ENCODE data around the gene MRPS12. TPM values are rescaled to one million over a fixed set of nuclear protein-coding genes. Genes with fewer than 3 reads are reported as not detected.
A peak's percentile ranks its signal among the peaks of the same experiment; 100 is the strongest.
"Not testable (repeated sequence)": the region's sequence is repeated elsewhere in the genome, so short reads cannot be mapped to it uniquely, and the experiment has no call there.

MRPS12 gene
- total RNA-seq = 10 to 100 TPM; 15.5 to 24.1 (median 19.7) TPM
- 10 to 100 TPM in 1 of 2 donors, 1 to 10 TPM in 1; 5.5 to 24.0 TPM for polyA plus RNA-seq
- long read RNA-seq, donor 1, transcript MRPS12-201 (3 exons, 1,207 nt) = major isoform, 9 of 14 reads
- long read RNA-seq, donor 1, partial matches to known transcripts = 0 of 14 reads
- long read RNA-seq, donor 1, other reads (novel, unspliced or antisense) = 1 of 14 reads
- long read RNA-seq, donor 2, transcript MRPS12-201 (3 exons, 1,207 nt) = major isoform, 7 of 12 reads
- long read RNA-seq, donor 2, partial matches to known transcripts = 0 of 12 reads
- long read RNA-seq, donor 2, other reads (novel, unspliced or antisense) = 0 of 12 reads
- long read RNA-seq, donor 3, transcript MRPS12-202 (3 exons, 929 nt) = minor isoform, 6 of 21 reads
- long read RNA-seq, donor 3, transcript MRPS12-201 (3 exons, 1,207 nt) = major isoform, 13 of 21 reads
- long read RNA-seq, donor 3, partial matches to known transcripts = 0 of 21 reads
- long read RNA-seq, donor 3, other reads (novel, unspliced or antisense) = 2 of 21 reads

DNA sequence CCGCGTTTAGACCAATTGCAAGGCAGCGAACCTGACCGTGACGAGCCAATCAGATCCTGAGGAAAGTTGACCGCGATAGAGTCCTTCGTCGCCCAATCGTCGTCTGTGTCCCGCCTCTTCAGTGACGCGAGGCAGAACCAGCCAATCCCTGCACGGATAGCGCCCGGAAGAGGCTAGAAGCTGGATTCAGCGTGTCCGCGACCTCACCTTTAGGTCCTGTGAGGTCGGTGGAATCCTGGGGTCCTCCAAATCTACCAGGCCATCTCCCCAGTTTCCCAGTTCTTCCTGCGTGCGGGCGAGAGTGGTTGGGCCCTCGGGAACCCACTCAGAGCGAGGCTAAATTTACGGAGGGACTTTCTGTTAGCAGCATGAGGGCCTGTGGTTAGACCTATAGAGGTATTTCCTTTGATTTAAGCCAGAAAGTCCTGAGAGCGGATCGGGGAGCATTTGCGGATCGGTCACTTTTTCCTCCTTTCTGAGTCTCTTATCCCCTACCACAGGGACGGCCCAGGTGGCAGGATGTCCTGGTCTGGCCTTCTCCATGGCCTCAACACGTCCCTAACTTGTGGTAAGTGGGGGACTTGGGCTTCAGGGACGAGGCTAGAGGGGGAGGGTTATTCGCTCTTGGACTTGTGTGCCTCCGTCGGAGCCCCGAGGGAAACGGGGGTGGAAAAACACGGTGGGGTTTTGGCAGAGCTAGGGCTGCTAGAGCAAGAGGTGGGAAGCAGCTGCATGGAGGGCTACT, at the start of gene MRPS12:
Gene MRPS12, plus strand, starts transcription at position 169 of the 745 bp plus-strand sequence. Its CDS starts 351 bp downstream, at position 520.
- intact Hi-C loops (cut with DNase I) = loop anchor here in 1 of 4 donors (5.0 kb wide), 1 partner anchor 529 kb away; the partner anchor contains the start of gene FAM98C
- peak within 1 kb of the TSS; percentile 90 to 92 for H3K27ac ChIP-seq
- no peak for TF ChIP-seq EP300 (IDR thresholded peaks at IDR 0.05)
- TF ChIP-seq, protein P1, sequence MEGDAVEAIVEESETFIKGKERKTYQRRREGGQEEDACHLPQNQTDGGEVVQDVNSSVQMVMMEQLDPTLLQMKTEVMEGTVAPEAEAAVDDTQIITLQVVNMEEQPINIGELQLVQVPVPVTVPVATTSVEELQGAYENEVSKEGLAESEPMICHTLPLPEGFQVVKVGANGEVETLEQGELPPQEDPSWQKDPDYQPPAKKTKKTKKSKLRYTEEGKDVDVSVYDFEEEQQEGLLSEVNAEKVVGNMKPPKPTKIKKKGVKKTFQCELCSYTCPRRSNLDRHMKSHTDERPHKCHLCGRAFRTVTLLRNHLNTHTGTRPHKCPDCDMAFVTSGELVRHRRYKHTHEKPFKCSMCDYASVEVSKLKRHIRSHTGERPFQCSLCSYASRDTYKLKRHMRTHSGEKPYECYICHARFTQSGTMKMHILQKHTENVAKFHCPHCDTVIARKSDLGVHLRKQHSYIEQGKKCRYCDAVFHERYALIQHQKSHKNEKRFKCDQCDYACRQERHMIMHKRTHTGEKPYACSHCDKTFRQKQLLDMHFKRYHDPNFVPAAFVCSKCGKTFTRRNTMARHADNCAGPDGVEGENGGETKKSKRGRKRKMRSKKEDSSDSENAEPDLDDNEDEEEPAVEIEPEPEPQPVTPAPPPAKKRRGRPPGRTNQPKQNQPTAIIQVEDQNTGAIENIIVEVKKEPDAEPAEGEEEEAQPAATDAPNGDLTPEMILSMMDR (IDR thresholded peaks at IDR 0.05) = no peak
- peak; percentile 7 for TF ChIP-seq POLR2A (IDR thresholded peaks at IDR 0.05)
- H3K4me3 ChIP-seq = peak within 1 kb of the TSS; percentile 91
- H3K27me3 ChIP-seq = no peaks in the 10 kb centered on the region
- no peaks in the 10 kb centered on the region for H3K36me3 ChIP-seq
- DNase-seq = peak; percentile 97 to 99 (median 98)
- H3K9me3 ChIP-seq = no peaks in the 10 kb centered on the region
- WGBS, 3 donors = 0% methylated on average over 35 to 40 of the region's 40 CpGs
- H3K4me1 ChIP-seq (ENCODE audit: insufficient read depth) = peaks cover 12% of the 10 kb centered on the region

GRCh38 chr19:38883286-38883685, 47.5 kb upstream of the MRPS12 start:
- 88 to 94% (median 91%) methylated on average over 9 of the region's 9 CpGs for WGBS, 3 donors
- no peak for DNase-seq
- Histone ChIP-seq H3K36me3 (no peaks in the 10 kb centered on the region), H3K27me3 (no peaks in the 10 kb centered on the region), H3K27ac (no peak overlapping the region), H3K4me1 (ENCODE audit: insufficient read depth) (no peaks in the 10 kb centered on the region), H3K9me3 (no peaks in the 10 kb centered on the region), H3K4me3 (no peak overlapping the region)
- no peak for TF ChIP-seq POLR2A (IDR thresholded peaks at IDR 0.05)
- TF ChIP-seq, protein P1 (IDR thresholded peaks at IDR 0.05) = no peak
- no peak for TF ChIP-seq EP300 (IDR thresholded peaks at IDR 0.05)
- intact Hi-C loops (cut with DNase I) = no loop called here

DNA sequence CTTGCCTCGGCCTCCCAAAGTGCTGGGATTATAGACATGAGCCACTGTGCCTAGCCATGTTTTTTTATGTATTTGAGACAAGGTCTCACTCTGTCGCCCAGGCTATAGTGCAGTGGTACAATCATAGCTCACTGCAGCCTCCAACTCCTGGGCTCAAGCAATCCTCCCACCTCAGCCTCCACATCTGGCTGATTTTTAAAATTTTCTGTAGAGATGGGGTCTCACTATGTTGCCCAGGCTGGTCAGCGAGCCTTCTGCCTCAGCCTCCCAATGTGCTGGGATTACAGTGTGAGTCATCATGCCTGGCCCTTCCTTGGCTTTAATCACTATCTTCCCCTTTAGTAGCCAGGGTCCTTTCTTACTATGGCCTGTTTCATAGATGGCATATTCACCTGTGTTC, 46.1 kb upstream of the MRPS12 start:
- DNase-seq; intact Hi-C loops (cut with DNase I); H3K4me3 ChIP-seq; H3K9me3 ChIP-seq; H3K4me1 ChIP-seq (ENCODE audit: insufficient read depth); H3K36me3 ChIP-seq; H3K27me3 ChIP-seq; H3K27ac ChIP-seq: not testable (repeated sequence)
- WGBS, 3 donors = 95 to 99% (median 97%) methylated on average over 3 of the region's 3 CpGs

DNA sequence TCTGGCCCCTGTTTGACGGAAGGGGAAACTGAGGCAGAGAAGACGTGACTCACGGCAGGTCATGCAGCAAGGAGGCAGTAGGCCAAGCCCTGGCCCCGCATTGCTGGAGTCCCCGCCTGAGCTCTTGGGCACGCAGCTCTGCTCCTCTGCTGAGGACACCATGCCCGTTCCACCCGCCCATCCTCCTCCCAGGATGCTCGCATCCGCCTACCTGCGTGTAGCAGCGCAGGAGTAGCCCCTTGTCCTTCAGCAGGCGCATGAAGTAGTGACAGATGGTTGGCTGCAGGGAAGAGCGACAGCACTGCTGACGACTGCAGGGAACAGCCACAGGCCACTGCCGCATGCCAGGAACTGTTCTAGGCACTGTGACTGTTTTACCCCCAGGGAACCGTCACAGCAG, 41.9 kb upstream of the MRPS12 start:
- TF ChIP-seq POLR2A (IDR thresholded peaks at IDR 0.05) (no peak), EP300 (IDR thresholded peaks at IDR 0.05) (no peak)
- TF ChIP-seq, protein P1 (IDR thresholded peaks at IDR 0.05) = no peak
- DNase-seq = no peak
- no peaks in the 10 kb centered on the region for H3K9me3 ChIP-seq
- H3K36me3 ChIP-seq = no peaks in the 10 kb centered on the region
- intact Hi-C loops (cut with DNase I) = no loop called here
- WGBS, 3 donors = 93 to 96% (median 94%) methylated on average over 17 of the region's 17 CpGs
- H3K4me3 ChIP-seq = no peak overlapping the region
- H3K27ac ChIP-seq = no peak overlapping the region
- peaks cover 2% of the 10 kb centered on the region for H3K4me1 ChIP-seq (ENCODE audit: insufficient read depth)
- no peaks in the 10 kb centered on the region for H3K27me3 ChIP-seq

Data from ovary (tissue), 10 donors.